MCF 10A (cell line): Measurements from ENCODE around the gene PTK6. TPM values are rescaled to one million over a fixed set of nuclear protein-coding genes. Genes with fewer than 3 reads are reported as not detected.

Source experiments
- BruUV-seq: library from RNA; stranded (reverse); fragments of 400-500 nt; replicated peaks from 2 replicates; lab custom pipeline; 2021; lab: Mats Ljungman, UMichigan
- CTCF ChIA-PET: fragments of 300-600 bp; sonication (Branson Sonifier 250); formaldehyde crosslinking; extraction: SDS; loops from one replicate; lab custom pipeline; 2021; ENCODE audit warnings: antibody characterized with exemption, inconsistent platforms; lab: Yijun Ruan, JAX
- POLR2A ChIA-PET: fragments of 300-600, 350-650 bp; sonication (Branson Sonifier 250); formaldehyde crosslinking; extraction: SDS; loops from one replicate; lab custom pipeline; 2020; ENCODE audit warnings: antibody characterized with exemption, inconsistent platforms; lab: Yijun Ruan, JAX
- DNase-seq: peaks from one replicate; pipeline ENCODE4 v3.0.0-alpha.2; 2018; ENCODE audit not compliant: unreplicated experiment
- H3K27ac Mint-ChIP-seq: one replicate; pipeline ENCODE4 v1.8.0; 2022; ENCODE audit warnings: mild to moderate bottlenecking, low read depth, mixed read lengths; ENCODE audit not compliant: unreplicated experiment
- H3K27me3 Mint-ChIP-seq: one replicate; pipeline ENCODE4 v1.8.0; 2022; ENCODE audit warnings: mixed read lengths; ENCODE audit not compliant: insufficient read depth, unreplicated experiment
- H3K36me3 Mint-ChIP-seq: one replicate; pipeline ENCODE4 v1.8.0; 2022; ENCODE audit warnings: mild to moderate bottlenecking, moderate library complexity, mixed read lengths; ENCODE audit not compliant: insufficient read depth, unreplicated experiment
- H3K4me1 Mint-ChIP-seq: one replicate; pipeline ENCODE4 v1.8.0; 2022; ENCODE audit warnings: mixed read lengths; ENCODE audit not compliant: insufficient read depth, unreplicated experiment
- H3K4me3 Mint-ChIP-seq: one replicate; pipeline ENCODE4 v1.8.0; 2022; ENCODE audit warnings: mild to moderate bottlenecking, moderate library complexity, mixed read lengths; ENCODE audit not compliant: unreplicated experiment
- H3K9me3 Mint-ChIP-seq: one replicate; pipeline ENCODE4 v1.8.0; 2022; ENCODE audit warnings: mixed read lengths; ENCODE audit not compliant: unreplicated experiment
- CTCF ChIP-seq: fragments of 200-600 bp; IDR thresholded peaks from one replicate; pipeline ENCODE4 v1.8.0; 2022; ENCODE audit warnings: antibody characterized with exemption, mild to moderate bottlenecking; ENCODE audit not compliant: unreplicated experiment
- intact Hi-C: fragments of 100-400 bp; cut with micrococcal nuclease; formaldehyde crosslinking; loops from 2 replicates; pipeline ENCODE4 v1.14.1; 2022
- total RNA-seq: library from RNA; stranded (reverse); gene quantifications from 2 replicates; pipeline ENCODE4 v1.2.3, GENCODE V29; 2022

The PTK6 gene
- total RNA-seq, 1 experiment from 2014 or later = 4.4 TPM

GRCh38 chr20:63574829-63575743 is 37.9 kb upstream of the PTK6 start:
- H3K27ac Mint-ChIP-seq = no peak overlapping the region
- H3K9me3 Mint-ChIP-seq = no peaks in the 10 kb centered on the region
- H3K27me3 Mint-ChIP-seq = no peaks in the 10 kb centered on the region
- no peaks in the 10 kb centered on the region for H3K36me3 Mint-ChIP-seq
- intact Hi-C loops = no loop called here
- peak overlapping the region; percentile 78 for H3K4me3 Mint-ChIP-seq
- H3K4me1 Mint-ChIP-seq = no peaks in the 10 kb centered on the region
- ChIA-PET POLR2A (interaction anchor here (1.1 to 2.5 kb wide), 3 partner anchors 10 to 290 kb away, joined by 4 to 12 read pairs (median 5); partner anchors contain the start of gene TPD52L2), CTCF (no interaction called here)
- no TSS peak for BruUV-seq
- TF ChIP-seq CTCF = no peak
- DNase-seq = peak; percentile 54

GRCh38 chr20:63574156-63574828 is 37.1 kb upstream of the PTK6 start, which contains the start of gene HELZ2:
TSS of gene HELZ2 (minus strand) at chr20:63574239. CDS start at chr20:63572385, 1,854 bp downstream.
- peak within 1 kb of the TSS; percentile 78 for H3K4me3 Mint-ChIP-seq
- no peaks in the 10 kb centered on the region for H3K9me3 Mint-ChIP-seq
- no TSS peak for BruUV-seq
- no peaks in the 10 kb centered on the region for H3K36me3 Mint-ChIP-seq
- ChIA-PET CTCF (interaction anchor here (0.6 to 1.3 kb wide), 3 partner anchors 36 to 290 kb away, joined by 4 to 6 read pairs (median 4); partner anchors contain the start of genes PTK6 and TPD52L2), POLR2A (interaction anchor here (0.6 to 2.5 kb wide), 7 partner anchors 9 to 291 kb away, joined by 3 to 12 read pairs (median 4); partner anchors contain the start of genes GMEB2, PTK6 and TPD52L2)
- intact Hi-C loops = no loop called here
- peak; percentile 65 for DNase-seq
- no peaks in the 10 kb centered on the region for H3K4me1 Mint-ChIP-seq
- H3K27me3 Mint-ChIP-seq = no peaks in the 10 kb centered on the region
- H3K27ac Mint-ChIP-seq = peak within 1 kb of the TSS; percentile 87
- no peak for TF ChIP-seq CTCF

- TF ChIP-seq CTCF = no peak
- ChIA-PET POLR2A (interaction anchor here (0.6 to 2.5 kb wide), 6 partner anchors 9 to 291 kb away, joined by 3 to 12 read pairs (median 4); partner anchors contain the start of genes GMEB2, PTK6 and TPD52L2), CTCF (interaction anchor here (0.6 to 1.3 kb wide), 3 partner anchors 36 to 291 kb away, joined by 4 to 6 read pairs (median 4); partner anchors contain the start of genes PTK6 and TPD52L2)
- Mint-ChIP-seq H3K36me3 (no peaks in the 10 kb centered on the region), H3K27me3 (no peaks in the 10 kb centered on the region), H3K9me3 (no peaks in the 10 kb centered on the region), H3K27ac (peak overlapping the region; percentile 87), H3K4me3 (peak overlapping the region; percentile 78), H3K4me1 (no peaks in the 10 kb centered on the region)
- intact Hi-C loops = no loop called here
- DNase-seq = no peak
- BruUV-seq = TSS peak; percentile 23
These were observed 36.5 kb upstream of the PTK6 start for GRCh38 chr20:63573647-63574131.
